GM04503 (cell line): ENCODE measurements around the gene STPG1.

Experiments
- DNase-seq: peaks from one replicate; pipeline ENCODE4 v3.0.0-alpha.2; 2012; ENCODE audit warnings: low read depth

Gene STPG1

GRCh38 chr1:24392982-24393650, 20.5 kb downstream of the STPG1 start:
- DNase-seq = no peak

GRCh38 chr1:24392604-24392946, 21.0 kb downstream of the STPG1 start:
- no peak for DNase-seq

GRCh38 chr1:24391882-24392603, 21.5 kb downstream of the STPG1 start:
- DNase-seq = no peak

- DNase-seq = no peak
Observed at GRCh38 chr1:24390924-24391782, 22.4 kb downstream of the STPG1 start.

- DNase-seq = no peak
Observed at GRCh38 chr1:24389231-24389678, 24.3 kb downstream of the STPG1 start.

- no peak for DNase-seq
Observed at GRCh38 chr1:24388331-24388885, 25.2 kb downstream of the STPG1 start.

GRCh38 chr1:24387636-24388175, 25.9 kb downstream of the STPG1 start:
- no peak for DNase-seq

- no peak for DNase-seq
Observed at GRCh38 chr1:24386931-24387330, 26.7 kb downstream of the STPG1 start.

- no peak for DNase-seq
Observed at GRCh38 chr1:24386241-24386640, 27.3 kb downstream of the STPG1 start.

GRCh38 chr1:24385160-24385940, 28.2 kb downstream of the STPG1 start:
- DNase-seq = no peak

- no peak for DNase-seq
Observed at GRCh38 chr1:24384251-24385090, 29.1 kb downstream of the STPG1 start.

- no peak for DNase-seq
Observed at GRCh38 chr1:24383381-24383940, 30.1 kb downstream of the STPG1 start.

GRCh38 chr1:24382165-24382577, 31.4 kb downstream of the STPG1 start:
- DNase-seq = no peak

- no peak for DNase-seq
Observed at GRCh38 chr1:24381256-24381655, 32.3 kb downstream of the STPG1 start.

GRCh38 chr1:24380508-24380907, 33.1 kb downstream of the STPG1 start:
- DNase-seq = no peak

- DNase-seq = no peak
Observed at GRCh38 chr1:24379733-24380315, 33.8 kb downstream of the STPG1 start.

GRCh38 chr1:24374891-24375786, 38.4 kb downstream of the STPG1 start:
- no peak for DNase-seq

- DNase-seq = no peak
Observed at GRCh38 chr1:24373710-24374109, 39.9 kb downstream of the STPG1 start.

- no peak for DNase-seq
Observed at GRCh38 chr1:24373044-24373443, 40.5 kb downstream of the STPG1 start.
